ENCODE measurements around the gene ARHGAP22. TPM values are rescaled to one million over a fixed set of nuclear protein-coding genes. Genes with fewer than 3 reads are reported as not detected.

Gene ARHGAP22
- polyA plus RNA-seq, 1 of the 3 experiments (the other 2 are of a cell fraction): 12.4 TPM

- Histone ChIP-seq H4K20me1 (ENCODE audit: insufficient read depth) (peaks cover 11% of the 10 kb centered on the region; the same call in 1 of the 2 replicates), H3K4me2 (no peak overlapping the region), H3K27me3 (ENCODE audit: insufficient read depth) (no peaks in the 10 kb centered on the region), H3K9me3 (no peaks in the 10 kb centered on the region), H3F3A (replicated peaks; ENCODE audit: insufficient read depth) (no peaks in the 10 kb centered on the region), H2AFZ (ENCODE audit: low read depth) (no peak overlapping the region), H3K4me1 (ENCODE audit: control insufficient read depth in 1 of 2, insufficient read depth in 2 of 2, low read depth in 1 of 2, low read length in 1 of 2) (peaks cover 0 to 41% of the 10 kb centered on the region in 2 experiments; a peak in 2 of 4 replicates), H3K9ac (no peak overlapping the region), H3K4me3 (ENCODE audit: low read depth in 2 of 2, low read length in 1 of 2) (no peak overlapping the region), H3K79me2 (ENCODE audit: insufficient read depth) (peaks cover 58% of the 10 kb centered on the region; the same call in 1 of the 2 replicates), H3K36me3 (replicated peaks in 1 of 2; ENCODE audit: control insufficient read depth in 1 of 2, insufficient read depth in 2 of 2, low read length in 1 of 2) (peaks cover 0 to 7% of the 10 kb centered on the region in 2 experiments), H3K9me2 (no peaks in the 10 kb centered on the region), H3K27ac (ENCODE audit: low read depth in 2 of 2, low read length in 1 of 2) (no peak overlapping the region; a peak in 1 of 4 replicates)
- TF ChIP-seq RXRA (IDR thresholded peaks at IDR 0.05; ENCODE audit: borderline replicate concordance, low read depth) (no peak), TCF12 (IDR thresholded peaks at IDR 0.05) (no peak), MEF2A (IDR thresholded peaks at IDR 0.05; ENCODE audit: borderline replicate concordance, low read depth) (no peak), EP300 (IDR thresholded peaks at IDR 0.05; ENCODE audit: borderline replicate concordance in 1 of 2, low read depth in 1 of 2, low read length in 1 of 2) (no peak), ZBTB33 (IDR thresholded peaks at IDR 0.05; ENCODE audit: borderline replicate concordance, low read depth) (no peak), GABPA (IDR thresholded peaks at IDR 0.05; ENCODE audit: low read depth) (no peak), JUND (IDR thresholded peaks at IDR 0.05) (no peak), TAF1 (IDR thresholded peaks at IDR 0.05; ENCODE audit: borderline replicate concordance, low read depth, low read length) (no peak), FOXJ3 (CRISPR knock-in tag; IDR thresholded peaks at IDR 0.05) (no peak), FOSL2 (IDR thresholded peaks at IDR 0.05; ENCODE audit: borderline replicate concordance, low read depth) (no peak), CHD2 (IDR thresholded peaks at IDR 0.05; ENCODE audit: low read length, partially characterized antibody) (no peak), RAD21 (IDR thresholded peaks at IDR 0.05; ENCODE audit: low read length) (no peak), MXI1 (IDR thresholded peaks at IDR 0.05; ENCODE audit: low read depth, low read length) (no peak), RFX5 (IDR thresholded peaks at IDR 0.05; ENCODE audit: low read length) (no peak)
- TF ChIP-seq, protein P1, sequence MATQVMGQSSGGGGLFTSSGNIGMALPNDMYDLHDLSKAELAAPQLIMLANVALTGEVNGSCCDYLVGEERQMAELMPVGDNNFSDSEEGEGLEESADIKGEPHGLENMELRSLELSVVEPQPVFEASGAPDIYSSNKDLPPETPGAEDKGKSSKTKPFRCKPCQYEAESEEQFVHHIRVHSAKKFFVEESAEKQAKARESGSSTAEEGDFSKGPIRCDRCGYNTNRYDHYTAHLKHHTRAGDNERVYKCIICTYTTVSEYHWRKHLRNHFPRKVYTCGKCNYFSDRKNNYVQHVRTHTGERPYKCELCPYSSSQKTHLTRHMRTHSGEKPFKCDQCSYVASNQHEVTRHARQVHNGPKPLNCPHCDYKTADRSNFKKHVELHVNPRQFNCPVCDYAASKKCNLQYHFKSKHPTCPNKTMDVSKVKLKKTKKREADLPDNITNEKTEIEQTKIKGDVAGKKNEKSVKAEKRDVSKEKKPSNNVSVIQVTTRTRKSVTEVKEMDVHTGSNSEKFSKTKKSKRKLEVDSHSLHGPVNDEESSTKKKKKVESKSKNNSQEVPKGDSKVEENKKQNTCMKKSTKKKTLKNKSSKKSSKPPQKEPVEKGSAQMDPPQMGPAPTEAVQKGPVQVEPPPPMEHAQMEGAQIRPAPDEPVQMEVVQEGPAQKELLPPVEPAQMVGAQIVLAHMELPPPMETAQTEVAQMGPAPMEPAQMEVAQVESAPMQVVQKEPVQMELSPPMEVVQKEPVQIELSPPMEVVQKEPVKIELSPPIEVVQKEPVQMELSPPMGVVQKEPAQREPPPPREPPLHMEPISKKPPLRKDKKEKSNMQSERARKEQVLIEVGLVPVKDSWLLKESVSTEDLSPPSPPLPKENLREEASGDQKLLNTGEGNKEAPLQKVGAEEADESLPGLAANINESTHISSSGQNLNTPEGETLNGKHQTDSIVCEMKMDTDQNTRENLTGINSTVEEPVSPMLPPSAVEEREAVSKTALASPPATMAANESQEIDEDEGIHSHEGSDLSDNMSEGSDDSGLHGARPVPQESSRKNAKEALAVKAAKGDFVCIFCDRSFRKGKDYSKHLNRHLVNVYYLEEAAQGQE (IDR thresholded peaks at IDR 0.05; ENCODE audit: low read depth, low read length): no peak
- no peak for DNase-seq
- ChIA-PET POLR2A (no interaction called here), CTCF (interaction anchor here (0.6 to 1.2 kb wide), 4 partner anchors 36 to 1039 kb away, joined by 3 read pairs; no protein-coding TSS in a partner anchor)
- WGBS (ENCODE audit: low lambda C conversion rate): 91% methylated on average over 13 of the region's 20 CpGs
Observed at GRCh38 chr10:48480397-48481374, 124.2 kb downstream of the ARHGAP22 start.
